Stimulated activated CD4-positive, alpha-beta T cell treated with anti-CD3 and anti-CD28 coated beads, Interleukin-12 subunit alpha, Interleukin-12 subunit beta, amount 100 ng/mL, for 4 hours (primary cell): ENCODE results near the gene BMP5.

Source experiments
- DNase-seq: peaks from one replicate; pipeline ENCODE4 v3.0.0-alpha.2; 2020

BMP5 gene

DNA sequence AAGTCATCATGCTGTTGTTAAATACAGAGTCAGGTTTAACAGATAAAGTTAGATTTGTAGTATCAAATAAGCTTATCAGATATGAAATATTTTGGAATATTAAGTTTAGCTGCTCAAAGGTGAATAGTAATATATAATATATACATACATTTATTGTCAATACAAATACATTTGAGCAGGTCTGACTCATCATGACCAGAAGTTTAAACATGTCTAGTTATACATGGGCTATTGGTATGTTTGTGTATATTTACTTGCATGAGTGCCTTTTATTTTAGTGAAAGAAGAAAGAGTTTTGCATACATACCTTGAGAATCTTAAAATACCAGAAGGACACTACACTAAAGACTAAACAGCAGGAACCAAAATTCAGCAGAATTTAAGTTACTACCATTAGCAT is 76.8 kb downstream of the BMP5 start:
- DNase-seq: no peak

DNA sequence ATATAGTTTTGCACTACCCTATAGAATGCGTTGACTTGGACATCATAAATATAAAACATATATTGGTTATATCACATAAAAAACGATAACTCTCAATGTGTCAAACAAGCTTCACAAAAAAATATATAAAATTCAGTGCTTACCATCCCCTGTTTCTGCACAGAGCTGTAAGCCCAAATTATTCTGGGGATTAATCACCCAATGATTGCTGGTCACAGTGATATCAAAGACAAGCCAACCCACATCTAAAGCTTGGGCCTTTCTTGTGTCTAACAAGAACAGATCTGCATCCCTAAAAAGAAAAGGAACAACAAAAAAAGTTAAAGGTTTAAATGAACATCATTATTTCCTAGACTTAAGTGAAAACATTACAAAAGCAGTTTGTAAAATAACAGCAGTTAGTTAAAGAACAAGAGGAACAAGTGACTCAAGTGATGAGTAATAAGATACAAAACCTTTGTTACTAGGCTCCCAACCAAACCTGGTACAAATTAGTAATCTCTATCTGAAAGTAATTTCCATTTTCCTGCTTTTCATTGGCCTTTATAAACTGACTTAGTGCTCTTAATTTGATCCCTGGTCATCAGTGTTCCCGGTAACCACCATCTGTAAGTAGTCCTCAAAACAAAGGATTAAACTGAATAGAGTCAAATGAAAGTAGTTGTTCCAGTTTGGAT is 81.1 kb downstream of the BMP5 start:
- DNase-seq: no peak

DNA sequence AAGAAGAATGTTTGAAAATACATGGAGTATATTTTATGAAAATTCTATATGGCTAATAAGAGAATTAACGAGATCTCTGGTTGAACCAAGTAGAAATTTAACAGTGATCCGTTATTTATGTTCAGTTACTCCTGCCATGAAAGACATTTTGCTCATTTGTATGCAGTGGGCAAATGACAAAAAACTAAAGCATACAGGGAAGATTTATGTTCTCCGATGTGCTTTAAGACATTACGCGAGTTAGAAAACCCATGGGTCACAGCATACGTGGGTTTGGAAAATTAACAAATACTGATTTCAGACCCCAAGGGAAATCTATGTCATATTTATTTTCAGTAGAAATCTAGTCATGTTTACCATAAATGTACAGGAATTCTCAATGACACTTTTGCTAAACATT is 90.1 kb downstream of the BMP5 start:
- no peak for DNase-seq

GRCh38 chr6:55782275-55782674 is 93.1 kb downstream of the BMP5 start:
- DNase-seq: no peak

DNA sequence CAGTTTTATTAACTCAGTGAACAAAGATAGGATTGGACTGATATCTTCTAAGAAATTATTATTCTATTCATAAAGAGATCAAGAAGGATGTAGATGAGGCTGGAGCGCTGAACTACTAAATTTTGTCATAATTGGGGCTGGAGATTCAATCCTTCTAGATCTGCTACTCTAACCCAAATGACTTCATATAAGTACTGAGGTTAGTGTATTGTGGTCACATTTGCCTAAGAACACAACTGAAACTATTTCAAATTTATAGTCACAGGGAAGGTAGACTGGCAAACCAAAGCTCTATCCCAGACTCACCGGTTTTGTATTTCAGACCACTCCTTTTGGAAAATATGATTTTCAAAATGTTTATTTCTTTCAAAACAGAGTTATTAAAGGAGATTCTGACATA is 96.7 kb downstream of the BMP5 start:
- no peak for DNase-seq

- no peak for DNase-seq
Measured at GRCh38 chr6:55777469-55777868, 97.9 kb downstream of the BMP5 start.

DNA sequence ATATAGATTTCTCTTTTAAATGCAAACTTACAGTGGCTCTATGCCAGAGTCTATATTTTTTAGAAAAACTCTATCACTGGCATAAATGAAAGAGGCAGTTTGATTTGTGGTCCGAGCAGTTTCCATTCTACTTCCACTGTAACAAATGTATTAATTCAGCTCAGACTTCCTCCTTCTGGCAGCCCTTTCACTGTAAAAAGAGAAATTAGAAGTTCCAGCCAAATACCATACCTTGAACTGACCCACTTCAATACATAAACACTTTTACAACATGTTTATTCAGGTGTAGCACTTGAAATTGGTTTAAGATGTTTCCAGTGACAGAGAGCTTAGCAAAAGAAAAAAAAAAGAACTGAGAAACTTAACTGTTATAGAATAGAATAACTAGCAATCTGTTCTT is 99.3 kb downstream of the BMP5 start:
- DNase-seq: no peak

GRCh38 chr6:55775029-55775318 is 100.4 kb downstream of the BMP5 start:
- DNase-seq: no peak

- DNase-seq: no peak
Measured at GRCh38 chr6:55774286-55775028, 100.9 kb downstream of the BMP5 start.

GRCh38 chr6:55773620-55774216 is 101.7 kb downstream of the BMP5 start:
- DNase-seq: no peak

DNA sequence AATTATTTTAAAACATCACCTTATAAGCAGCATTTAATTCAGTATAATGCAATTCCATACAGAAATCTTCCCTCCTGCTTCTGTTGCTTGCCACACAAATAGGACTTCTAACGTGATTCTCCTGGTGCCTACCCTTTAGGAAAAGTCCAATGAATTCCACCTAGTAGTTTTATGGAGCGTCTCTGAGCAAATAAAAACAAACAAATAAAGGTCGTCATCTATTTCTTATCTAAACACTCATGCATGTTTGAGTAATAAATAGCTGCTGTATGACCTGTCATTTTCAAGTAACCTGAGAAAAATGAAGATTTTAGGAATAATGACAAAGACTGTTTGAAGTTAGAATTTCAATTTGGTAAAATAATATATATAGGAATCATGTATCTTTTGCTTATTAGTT is 102.7 kb downstream of the BMP5 start:
- no peak for DNase-seq

DNA sequence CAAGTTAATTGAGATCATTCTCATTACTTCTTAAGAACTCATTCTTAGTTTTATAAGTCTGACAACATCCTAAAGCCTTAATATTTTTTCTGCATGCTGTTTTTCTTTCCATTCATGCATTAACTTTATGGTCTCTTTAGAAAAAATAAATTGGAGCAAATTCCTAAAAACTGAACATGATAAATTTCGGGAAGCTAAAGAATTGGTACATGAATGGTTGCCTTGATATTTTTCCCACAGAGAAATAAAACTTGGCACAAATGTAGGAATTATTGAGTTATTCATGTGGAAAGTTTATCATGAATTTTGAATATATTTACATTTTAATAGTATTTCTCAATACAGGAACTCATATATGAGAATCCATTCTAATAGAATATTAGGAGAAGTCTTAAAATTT is 115.9 kb downstream of the BMP5 start:
- no peak for DNase-seq

GRCh38 chr6:55758156-55758937 is 117.0 kb downstream of the BMP5 start:
- DNase-seq: no peak

DNA sequence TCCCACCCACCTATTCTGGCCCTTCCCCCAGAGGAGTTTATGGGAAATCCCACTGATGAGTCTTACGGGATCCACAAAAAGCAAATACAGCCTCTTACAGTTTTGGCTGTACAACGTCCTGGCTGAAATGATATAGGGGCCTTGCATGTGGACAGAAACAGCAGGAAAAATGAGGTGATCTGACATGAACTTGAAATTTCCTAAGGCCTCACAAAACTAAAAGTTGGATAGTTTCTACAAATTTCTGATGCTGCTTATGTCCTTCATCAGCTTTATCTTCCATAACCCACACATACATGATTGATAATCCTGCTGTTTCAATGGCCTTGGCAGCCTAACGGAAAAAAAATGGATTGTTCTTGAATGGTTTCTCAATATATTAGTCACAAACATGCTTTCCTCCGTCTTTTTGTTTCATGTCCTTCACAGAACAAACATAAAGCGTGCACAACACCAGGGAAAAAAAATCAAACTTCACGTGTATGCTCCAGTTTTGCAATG is 118.8 kb downstream of the BMP5 start:
- no peak for DNase-seq

DNA sequence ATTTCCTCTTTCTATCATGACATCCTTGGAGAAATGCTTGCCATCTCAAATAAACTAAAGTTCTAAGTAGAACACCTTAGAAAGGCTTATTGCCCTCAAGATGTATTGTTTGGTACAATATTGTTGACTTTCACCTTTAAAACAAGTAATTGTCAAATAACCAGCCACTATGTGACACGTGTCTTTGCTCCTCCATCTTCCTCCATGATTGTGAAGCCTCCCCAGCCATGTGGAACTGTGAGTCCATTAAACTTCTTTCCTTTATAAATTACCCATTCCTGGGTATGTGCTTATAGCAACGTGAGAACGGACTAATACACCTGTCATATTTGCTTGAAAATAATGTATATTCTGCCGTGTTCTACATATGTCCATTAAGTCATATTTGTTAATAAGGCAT is 126.5 kb downstream of the BMP5 start:
- DNase-seq: no peak

- no peak for DNase-seq
Measured at GRCh38 chr6:55746473-55746872, 128.9 kb downstream of the BMP5 start.

DNA sequence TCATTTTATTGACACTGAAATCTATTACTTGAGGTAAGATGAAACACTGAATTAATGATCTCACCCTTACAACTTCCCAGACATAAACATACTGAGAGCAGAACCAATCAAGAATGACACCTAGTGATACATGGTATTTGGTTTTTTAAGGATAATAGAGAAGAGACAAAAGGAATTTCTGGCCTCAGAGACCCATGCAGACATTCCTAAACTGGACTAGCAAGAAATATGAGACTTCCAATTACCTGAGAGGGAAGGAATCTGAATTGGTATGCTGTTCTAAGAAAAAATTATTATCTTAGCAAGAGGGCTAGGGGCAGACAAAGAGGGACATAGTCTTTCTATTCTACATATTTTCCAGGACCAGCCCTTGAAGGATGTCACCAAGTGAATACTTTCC is 141.1 kb downstream of the BMP5 start:
- DNase-seq: no peak

- DNase-seq: no peak
Measured at GRCh38 chr6:55729665-55730064, 145.7 kb downstream of the BMP5 start.

DNA sequence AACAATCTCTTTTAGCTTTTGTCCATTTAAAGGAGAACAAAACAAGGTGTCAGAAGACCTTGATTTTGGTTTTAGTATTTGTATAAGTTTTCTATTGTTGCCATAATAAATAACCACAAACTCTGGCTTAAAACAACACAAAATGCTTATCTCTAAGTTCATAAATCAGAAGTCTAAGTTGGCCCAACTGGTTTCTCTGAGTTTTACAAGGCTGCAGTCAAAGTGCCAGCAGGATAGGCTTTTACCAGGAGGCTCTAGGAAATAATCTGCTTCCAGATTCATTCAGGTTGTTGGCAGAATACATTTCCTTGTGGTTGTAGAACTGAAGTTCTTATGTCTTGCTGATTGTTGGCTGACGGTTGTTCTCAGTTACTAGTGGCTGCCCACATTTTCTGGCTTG is 149.2 kb downstream of the BMP5 start:
- DNase-seq: no peak

GRCh38 chr6:55714831-55715230 is 160.6 kb downstream of the BMP5 start:
- DNase-seq: no peak

- no peak for DNase-seq
Measured at GRCh38 chr6:55713436-55713835, 162.0 kb downstream of the BMP5 start.

DNA sequence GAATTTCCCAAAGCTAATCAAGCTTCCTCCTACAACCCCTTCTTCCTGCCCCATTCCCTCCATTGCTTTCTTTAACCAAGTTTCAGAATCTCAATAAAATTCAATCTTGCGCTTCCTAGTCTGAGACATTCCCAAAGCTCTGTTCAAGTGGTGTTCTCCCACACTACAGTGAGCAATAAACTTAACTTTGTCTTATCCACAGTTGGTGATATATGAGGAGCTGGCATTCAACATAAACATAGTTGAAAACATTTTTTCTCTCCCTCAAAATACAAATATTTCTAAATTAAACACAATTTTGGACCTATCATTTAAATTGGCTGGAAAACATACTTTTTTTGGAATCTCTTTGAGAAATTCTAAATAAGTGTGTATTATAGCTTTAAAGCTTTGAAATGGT is 166.7 kb downstream of the BMP5 start:
- no peak for DNase-seq
